DOHH2 (cell line): ENCODE results near the gene CAMSAP1.

Experiments used
- H3F3A ChIP-seq: fragments of 200-600 bp; sonication (generic), shearing (Covaris generic); 2 replicates; pipeline ENCODE4 v1.6.0; 2016; ENCODE audit warnings: antibody characterized with exemption, mild to moderate bottlenecking; ENCODE audit not compliant: control insufficient read depth, insufficient read depth
- H3K27ac ChIP-seq: fragments of 200-600 bp; sonication (generic); 2 replicates; pipeline ENCODE4 v1.5.1; 2014; ENCODE audit warnings: low read depth, mild to moderate bottlenecking, low read length, moderate library complexity
- H3K27me3 ChIP-seq: fragments of 200-600 bp; sonication (generic); 2 replicates; pipeline ENCODE4 v1.6.1; 2014; ENCODE audit warnings: mild to moderate bottlenecking, low read length, mixed read lengths; ENCODE audit not compliant: control insufficient read depth
- H3K36me3 ChIP-seq: fragments of 200-600 bp; sonication (generic); 2 replicates; pipeline ENCODE4 v1.6.1; 2014; ENCODE audit warnings: mild to moderate bottlenecking, low read length, moderate library complexity, mixed read lengths; ENCODE audit not compliant: control insufficient read depth
- H3K4me1 ChIP-seq: fragments of 200-600 bp; sonication (generic); 2 replicates; pipeline ENCODE4 v1.6.1; 2014; ENCODE audit warnings: mild to moderate bottlenecking, low read length, mixed read lengths; ENCODE audit not compliant: control insufficient read depth
- H3K4me2 ChIP-seq: fragments of 200-600 bp; sonication (generic); 2 replicates; pipeline ENCODE4 v1.6.0; 2014; ENCODE audit warnings: mild to moderate bottlenecking, low read length, moderate library complexity
- H3K4me3 ChIP-seq: fragments of 200-600 bp; sonication (generic); 2 replicates; pipeline ENCODE4 v1.5.1; 2014; ENCODE audit warnings: mild to moderate bottlenecking, low read length, mixed read lengths
- H3K79me2 ChIP-seq: fragments of 200-600 bp; sonication (generic); 2 replicates; pipeline ENCODE4 v1.6.1; 2014; ENCODE audit warnings: mild to moderate bottlenecking, low read length, mixed read lengths; ENCODE audit not compliant: control insufficient read depth
- H3K9me2 ChIP-seq: fragments of 200-600 bp; sonication (generic); replicated peaks from 2 replicates; pipeline ENCODE4 v1.6.1; 2014; ENCODE audit warnings: mild to moderate bottlenecking, low read length, mixed read lengths; ENCODE audit not compliant: control insufficient read depth
- H3K9me3 ChIP-seq: fragments of 200-600 bp; sonication (generic); 2 replicates; pipeline ENCODE4 v1.6.1; 2014; ENCODE audit warnings: antibody characterized with exemption, low read length, mixed read lengths; ENCODE audit not compliant: control insufficient read depth, insufficient read depth
- H4K20me1 ChIP-seq: fragments of 200-600 bp; sonication (generic); 2 replicates; pipeline ENCODE4 v1.6.0; 2014; ENCODE audit warnings: low read depth, mild to moderate bottlenecking, antibody characterized with exemption, low read length, moderate library complexity; ENCODE audit not compliant: control insufficient read depth, insufficient read depth
- EZH2phosphoT487 ChIP-seq: fragments of 200-600 bp; sonication (generic); IDR thresholded peaks from 2 replicates; pipeline ENCODE4 v1.6.1; 2017; ENCODE audit warnings: borderline replicate concordance, mild to moderate bottlenecking, antibody characterized with exemption, low read length, moderate library complexity, mixed read lengths
- TF ChIP-seq, protein P1 (sequence below): fragments of 200-600 bp; sonication (generic); IDR thresholded peaks from one replicate; pipeline ENCODE4 v1.5.1; 2014; ENCODE audit warnings: antibody characterized with exemption, mild to moderate bottlenecking, low read depth, low read length; ENCODE audit not compliant: poor library complexity, severe bottlenecking

Gene CAMSAP1

DNA sequence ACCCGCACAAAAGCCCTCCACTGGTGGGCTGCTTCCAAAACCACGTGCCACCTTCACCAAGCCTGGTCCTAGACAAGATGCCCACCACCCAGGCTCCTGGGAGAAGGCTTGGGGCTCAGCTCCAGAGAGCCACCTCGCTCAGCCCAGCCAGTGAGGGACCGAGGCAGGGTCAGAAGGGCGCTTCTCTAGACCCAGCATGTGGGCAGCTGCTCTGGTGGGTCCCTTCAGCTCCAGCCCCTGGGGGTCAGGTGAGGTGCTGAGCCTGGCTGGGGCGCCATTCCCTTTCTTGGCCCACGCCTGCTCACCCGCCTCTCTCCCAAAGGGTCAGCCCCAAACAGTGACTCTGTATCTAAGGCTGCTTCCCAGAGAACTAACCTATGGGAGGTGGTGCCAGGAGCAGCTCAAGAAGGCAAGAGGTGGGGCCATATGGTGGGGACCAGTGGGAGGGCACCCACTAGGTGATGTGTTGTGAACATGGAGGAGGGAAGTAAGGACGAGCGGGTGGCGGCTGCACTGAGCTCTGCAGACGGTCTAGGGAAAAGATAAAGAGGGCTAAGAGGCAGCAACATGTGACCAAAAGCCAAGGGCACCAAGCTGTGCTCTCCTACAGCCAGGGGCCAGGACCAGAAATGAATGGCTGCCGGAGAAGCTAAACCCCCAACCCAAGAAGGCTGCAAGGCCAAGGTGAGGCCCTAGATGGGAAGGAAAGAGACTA lies 79.3 kb downstream of the CAMSAP1 start:
- H4K20me1 ChIP-seq, result no peaks in the 10 kb centered on the region
- H3K27ac ChIP-seq, result no peak overlapping the region
- H3K4me2 ChIP-seq, result no peak overlapping the region
- H3K4me3 ChIP-seq, result no peak overlapping the region
- H3K4me1 ChIP-seq, result no peaks in the 10 kb centered on the region
- no peaks in the 10 kb centered on the region for H3K9me2 ChIP-seq
- H3K9me3 ChIP-seq, result no peaks in the 10 kb centered on the region
- peaks cover 12% of the 10 kb centered on the region for H3K36me3 ChIP-seq
- no peak for TF ChIP-seq EZH2phosphoT487
- TF ChIP-seq, protein P1, sequence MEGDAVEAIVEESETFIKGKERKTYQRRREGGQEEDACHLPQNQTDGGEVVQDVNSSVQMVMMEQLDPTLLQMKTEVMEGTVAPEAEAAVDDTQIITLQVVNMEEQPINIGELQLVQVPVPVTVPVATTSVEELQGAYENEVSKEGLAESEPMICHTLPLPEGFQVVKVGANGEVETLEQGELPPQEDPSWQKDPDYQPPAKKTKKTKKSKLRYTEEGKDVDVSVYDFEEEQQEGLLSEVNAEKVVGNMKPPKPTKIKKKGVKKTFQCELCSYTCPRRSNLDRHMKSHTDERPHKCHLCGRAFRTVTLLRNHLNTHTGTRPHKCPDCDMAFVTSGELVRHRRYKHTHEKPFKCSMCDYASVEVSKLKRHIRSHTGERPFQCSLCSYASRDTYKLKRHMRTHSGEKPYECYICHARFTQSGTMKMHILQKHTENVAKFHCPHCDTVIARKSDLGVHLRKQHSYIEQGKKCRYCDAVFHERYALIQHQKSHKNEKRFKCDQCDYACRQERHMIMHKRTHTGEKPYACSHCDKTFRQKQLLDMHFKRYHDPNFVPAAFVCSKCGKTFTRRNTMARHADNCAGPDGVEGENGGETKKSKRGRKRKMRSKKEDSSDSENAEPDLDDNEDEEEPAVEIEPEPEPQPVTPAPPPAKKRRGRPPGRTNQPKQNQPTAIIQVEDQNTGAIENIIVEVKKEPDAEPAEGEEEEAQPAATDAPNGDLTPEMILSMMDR, result no peak
- no peaks in the 10 kb centered on the region for H3F3A ChIP-seq
- H3K27me3 ChIP-seq, result no peaks in the 10 kb centered on the region
- no peaks in the 10 kb centered on the region; the same call in 1 of the 2 replicates for H3K79me2 ChIP-seq

DNA sequence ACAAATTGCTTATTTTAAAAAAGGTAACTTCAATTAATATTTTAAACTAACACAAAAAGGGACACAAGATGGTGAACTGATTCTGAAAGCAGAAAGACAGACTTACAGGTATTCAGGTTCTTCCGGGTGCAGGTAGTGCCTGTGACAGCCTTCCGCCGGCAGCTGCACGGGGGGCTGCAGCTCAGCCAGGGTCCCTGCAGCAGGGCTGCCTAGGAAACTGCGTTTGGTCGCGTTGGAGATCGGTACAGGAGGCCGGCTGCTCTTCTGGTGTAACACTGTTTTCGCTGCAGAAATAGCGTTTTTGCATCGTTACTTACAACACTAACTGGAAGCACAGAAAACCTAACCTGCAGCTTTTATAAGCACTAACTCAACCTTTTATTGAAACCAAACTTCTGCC lies 80.0 kb downstream of the CAMSAP1 start:
- H4K20me1 ChIP-seq, result no peaks in the 10 kb centered on the region
- no peak overlapping the region for H3K4me2 ChIP-seq
- no peaks in the 10 kb centered on the region for H3K9me2 ChIP-seq
- H3K27me3 ChIP-seq, result no peaks in the 10 kb centered on the region
- H3K4me3 ChIP-seq, result no peak overlapping the region
- H3K79me2 ChIP-seq, result no peaks in the 10 kb centered on the region; the same call in 1 of the 2 replicates
- no peaks in the 10 kb centered on the region for H3K9me3 ChIP-seq
- no peaks in the 10 kb centered on the region for H3K4me1 ChIP-seq
- H3K36me3 ChIP-seq, result peaks cover 19% of the 10 kb centered on the region
- TF ChIP-seq EZH2phosphoT487, result no peak
- TF ChIP-seq, protein P1, result no peak
- H3F3A ChIP-seq, result no peaks in the 10 kb centered on the region
- no peak overlapping the region for H3K27ac ChIP-seq

DNA sequence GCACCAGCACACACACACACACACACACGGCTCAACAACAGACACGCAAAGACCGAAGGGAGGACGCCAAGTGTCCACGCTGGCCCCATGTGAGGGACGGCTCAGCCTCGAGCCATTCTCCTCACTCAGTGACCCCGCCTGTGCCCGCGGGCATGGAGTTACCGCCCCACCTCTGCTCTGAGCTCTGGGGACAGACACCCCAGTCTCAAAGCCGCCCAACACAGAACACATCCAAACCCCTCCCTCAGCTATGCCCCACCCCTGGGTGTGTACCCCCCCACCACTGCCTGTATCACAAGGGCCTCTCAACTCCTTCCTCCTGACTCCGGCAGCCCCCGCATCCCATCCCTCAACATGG lies 81.2 kb downstream of the CAMSAP1 start:
- Histone ChIP-seq H4K20me1 (no peaks in the 10 kb centered on the region), H3K4me3 (no peak overlapping the region), H3K9me2 (no peaks in the 10 kb centered on the region), H3K27ac (no peak overlapping the region), H3K9me3 (no peaks in the 10 kb centered on the region), H3K4me1 (no peaks in the 10 kb centered on the region), H3F3A (no peaks in the 10 kb centered on the region), H3K36me3 (peaks cover 25% of the 10 kb centered on the region), H3K79me2 (no peaks in the 10 kb centered on the region), H3K27me3 (no peaks in the 10 kb centered on the region), H3K4me2 (no peak overlapping the region)
- no peak for TF ChIP-seq EZH2phosphoT487
- TF ChIP-seq, protein P1, result no peak
